ENCODE measurements around the gene ZNF397.
A peak's percentile ranks its signal among the peaks of the same experiment; 100 is the strongest.
"Not testable (repeated sequence)": the region's sequence is repeated elsewhere in the genome, so short reads cannot be mapped to it uniquely, and the experiment has no call there.

Gene ZNF397

DNA sequence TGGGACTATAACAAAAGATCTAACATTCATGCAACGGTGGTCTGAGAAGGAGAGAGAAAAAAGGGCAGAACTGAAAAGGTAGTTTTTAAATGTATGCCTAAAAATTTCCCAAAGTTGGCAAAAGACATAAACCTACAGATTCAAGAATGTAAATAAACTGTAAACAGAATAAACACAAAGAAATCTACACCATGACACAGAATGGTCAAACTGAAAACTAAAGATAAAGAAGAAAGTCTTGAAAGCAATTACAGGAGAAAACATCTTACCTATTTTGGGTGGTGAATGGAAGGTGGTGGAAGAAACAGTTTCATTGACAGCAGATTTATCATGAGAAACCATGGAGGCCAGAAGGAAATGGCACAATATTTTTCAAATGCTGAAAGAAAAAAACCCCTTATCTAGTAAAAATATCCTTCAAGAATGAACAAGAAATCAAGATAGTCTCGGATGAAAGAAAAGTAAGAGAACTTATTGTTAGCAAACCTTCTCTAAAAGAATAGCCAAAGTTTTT lies 35.6 kb upstream of the ZNF397 start:
- TF ChIP-seq ARNTL (CRISPR knock-in tag; IDR thresholded peaks at IDR 0.05; ENCODE audit: borderline replicate concordance, low read depth) (no peak), ZNF8 (CRISPR knock-in tag; IDR thresholded peaks at IDR 0.05) (peak; percentile 35; the same call in 1 of the 2 replicates)
- ATAC-seq: no peak

DNA sequence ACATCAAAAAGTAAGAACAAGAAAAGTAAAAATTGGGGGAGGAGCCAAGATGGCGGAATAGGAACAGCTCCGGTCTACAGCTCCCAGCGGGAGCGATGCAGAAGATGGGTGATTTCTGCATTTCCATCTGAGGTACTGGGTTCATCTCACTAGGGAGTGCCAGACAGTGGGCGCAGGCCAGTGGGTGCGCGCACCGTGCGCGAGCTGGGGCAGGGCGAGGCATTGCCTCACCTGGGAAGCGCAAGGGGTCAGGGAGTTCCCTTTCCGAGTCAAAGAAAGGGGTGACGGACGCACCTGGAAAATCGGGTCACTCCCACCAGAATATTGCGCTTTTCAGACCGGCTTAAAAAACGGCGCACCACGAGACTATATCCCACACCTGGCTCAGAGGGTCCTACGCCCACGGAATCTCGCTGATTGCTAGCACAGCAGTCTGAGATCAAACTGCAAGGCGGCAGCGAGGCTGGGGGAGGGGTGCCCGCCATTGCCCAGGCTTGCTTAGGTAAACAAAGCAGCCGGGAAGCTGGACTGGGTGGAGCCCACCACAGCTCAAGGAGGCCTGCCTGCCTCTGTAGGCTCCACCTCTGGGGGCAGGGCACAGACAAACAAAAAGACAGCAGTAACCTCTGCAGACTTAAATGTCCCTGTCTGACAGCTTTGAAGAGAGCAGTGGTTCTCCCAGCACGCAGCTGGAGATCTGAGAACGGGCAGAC lies 34.9 kb upstream of the ZNF397 start:
- ATAC-seq: not testable (repeated sequence)

DNA sequence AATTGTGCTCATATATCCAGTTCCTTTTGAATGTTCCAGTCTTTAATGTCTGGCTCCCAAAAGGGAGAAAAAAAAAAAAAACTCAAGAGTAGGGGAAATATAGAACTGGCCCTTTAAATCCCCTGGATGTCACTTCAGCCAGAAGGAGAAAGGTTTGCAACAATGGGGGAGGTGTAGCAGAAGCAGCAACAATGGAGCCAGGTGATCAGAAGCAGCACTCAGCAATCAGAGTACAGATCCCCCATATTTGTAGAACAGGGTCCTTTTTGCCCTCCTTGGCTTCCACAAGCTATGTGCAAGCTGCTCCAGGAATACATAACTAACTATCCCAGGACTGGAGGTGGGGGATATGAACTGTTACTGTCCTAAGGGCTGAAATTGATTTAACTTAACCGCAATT lies 25.8 kb upstream of the ZNF397 start:
- ATAC-seq: no peak
- no peak for TF ChIP-seq ZFP3 (CRISPR knock-in tag; IDR thresholded peaks at IDR 0.05)

DNA sequence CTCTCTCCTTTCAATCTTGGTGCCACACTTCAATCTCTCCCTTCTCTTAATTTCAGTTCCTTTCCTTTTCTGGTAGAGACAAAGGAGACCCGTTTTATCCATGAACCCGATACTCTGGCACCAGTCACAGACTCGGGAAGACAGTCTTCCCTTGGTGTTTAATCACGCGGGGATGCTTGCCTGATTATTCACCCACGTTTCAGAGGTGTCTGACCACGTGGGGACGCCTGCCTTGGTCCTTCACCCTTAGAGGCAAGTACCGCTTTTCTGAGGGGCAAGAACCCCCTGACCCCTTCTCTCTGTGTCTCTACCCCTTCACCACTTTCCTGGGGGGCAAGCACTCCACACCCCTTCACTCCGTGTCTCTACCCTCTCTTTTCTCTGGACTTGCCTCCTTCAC lies 24.2 kb upstream of the ZNF397 start:
- not testable (repeated sequence) for ATAC-seq

DNA sequence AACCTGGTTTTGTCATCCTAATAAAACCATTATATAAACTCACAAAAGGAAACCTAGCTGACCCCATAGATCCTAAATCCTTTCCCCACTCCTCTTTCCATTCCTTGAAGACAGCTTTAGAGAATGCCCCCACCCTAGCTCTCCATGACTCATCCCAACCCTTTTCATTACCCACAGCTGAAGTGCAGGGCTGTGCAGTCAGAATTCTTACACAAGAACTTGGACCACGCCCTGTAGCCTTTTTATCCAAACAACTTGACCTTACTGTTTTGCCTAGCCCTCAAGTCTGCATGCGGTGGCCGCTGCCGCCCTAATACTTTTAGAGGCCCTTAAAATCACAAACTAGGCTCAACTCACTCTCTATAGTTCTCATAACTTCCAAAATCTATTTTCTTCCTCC lies 21.5 kb upstream of the ZNF397 start:
- not testable (repeated sequence) for ATAC-seq

DNA sequence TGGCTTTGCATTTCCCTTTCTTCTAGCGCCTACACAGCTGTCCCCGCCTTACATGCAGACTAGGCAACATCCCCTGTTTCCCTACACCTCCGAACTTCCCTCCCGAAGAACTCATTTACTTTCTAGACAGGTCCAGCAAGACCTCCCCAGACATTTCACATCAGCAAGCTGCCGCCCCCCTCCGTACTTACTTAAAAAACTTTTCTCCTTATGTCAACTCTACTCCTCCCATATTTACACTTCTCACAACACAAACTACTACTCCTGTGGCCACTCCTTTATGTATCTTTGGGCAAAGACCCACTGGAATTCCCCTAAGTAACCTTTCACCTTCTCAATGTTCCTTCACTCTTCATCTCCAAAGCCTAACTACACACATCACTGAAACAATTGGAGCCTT lies 20.4 kb upstream of the ZNF397 start:
- TF ChIP-seq BACH2 (CRISPR knock-in tag; IDR thresholded peaks at IDR 0.05; ENCODE audit: borderline replicate concordance) (no peak), ZFP3 (CRISPR knock-in tag; IDR thresholded peaks at IDR 0.05) (no peak), TCF4 (CRISPR knock-in tag; IDR thresholded peaks at IDR 0.05; ENCODE audit: borderline replicate concordance) (no peak), ZNF565 (CRISPR knock-in tag; conservative IDR thresholded peaks at IDR 0.05; ENCODE audit: low read depth) (no peak), ESRRG (CRISPR knock-in tag; IDR thresholded peaks at IDR 0.05) (no peak), ISL1 (CRISPR knock-in tag; IDR thresholded peaks at IDR 0.05) (no peak), ZC3H10 (CRISPR knock-in tag; IDR thresholded peaks at IDR 0.05) (no peak), ZNF70 (CRISPR knock-in tag; IDR thresholded peaks at IDR 0.05) (no peak), RARB (CRISPR knock-in tag; IDR thresholded peaks at IDR 0.05) (no peak), CSDC2 (CRISPR knock-in tag; IDR thresholded peaks at IDR 0.05) (no peak), GLIS3 (CRISPR knock-in tag; IDR thresholded peaks at IDR 0.05) (no peak)
- TF ChIP-seq, protein P1, sequence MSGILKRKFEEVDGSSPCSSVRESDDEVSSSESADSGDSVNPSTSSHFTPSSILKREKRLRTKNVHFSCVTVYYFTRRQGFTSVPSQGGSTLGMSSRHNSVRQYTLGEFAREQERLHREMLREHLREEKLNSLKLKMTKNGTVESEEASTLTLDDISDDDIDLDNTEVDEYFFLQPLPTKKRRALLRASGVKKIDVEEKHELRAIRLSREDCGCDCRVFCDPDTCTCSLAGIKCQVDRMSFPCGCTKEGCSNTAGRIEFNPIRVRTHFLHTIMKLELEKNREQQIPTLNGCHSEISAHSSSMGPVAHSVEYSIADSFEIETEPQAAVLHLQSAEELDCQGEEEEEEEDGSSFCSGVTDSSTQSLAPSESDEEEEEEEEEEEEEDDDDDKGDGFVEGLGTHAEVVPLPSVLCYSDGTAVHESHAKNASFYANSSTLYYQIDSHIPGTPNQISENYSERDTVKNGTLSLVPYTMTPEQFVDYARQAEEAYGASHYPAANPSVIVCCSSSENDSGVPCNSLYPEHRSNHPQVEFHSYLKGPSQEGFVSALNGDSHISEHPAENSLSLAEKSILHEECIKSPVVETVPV (CRISPR knock-in tag; IDR thresholded peaks at IDR 0.05): no peak
- TF ChIP-seq, protein P2, sequence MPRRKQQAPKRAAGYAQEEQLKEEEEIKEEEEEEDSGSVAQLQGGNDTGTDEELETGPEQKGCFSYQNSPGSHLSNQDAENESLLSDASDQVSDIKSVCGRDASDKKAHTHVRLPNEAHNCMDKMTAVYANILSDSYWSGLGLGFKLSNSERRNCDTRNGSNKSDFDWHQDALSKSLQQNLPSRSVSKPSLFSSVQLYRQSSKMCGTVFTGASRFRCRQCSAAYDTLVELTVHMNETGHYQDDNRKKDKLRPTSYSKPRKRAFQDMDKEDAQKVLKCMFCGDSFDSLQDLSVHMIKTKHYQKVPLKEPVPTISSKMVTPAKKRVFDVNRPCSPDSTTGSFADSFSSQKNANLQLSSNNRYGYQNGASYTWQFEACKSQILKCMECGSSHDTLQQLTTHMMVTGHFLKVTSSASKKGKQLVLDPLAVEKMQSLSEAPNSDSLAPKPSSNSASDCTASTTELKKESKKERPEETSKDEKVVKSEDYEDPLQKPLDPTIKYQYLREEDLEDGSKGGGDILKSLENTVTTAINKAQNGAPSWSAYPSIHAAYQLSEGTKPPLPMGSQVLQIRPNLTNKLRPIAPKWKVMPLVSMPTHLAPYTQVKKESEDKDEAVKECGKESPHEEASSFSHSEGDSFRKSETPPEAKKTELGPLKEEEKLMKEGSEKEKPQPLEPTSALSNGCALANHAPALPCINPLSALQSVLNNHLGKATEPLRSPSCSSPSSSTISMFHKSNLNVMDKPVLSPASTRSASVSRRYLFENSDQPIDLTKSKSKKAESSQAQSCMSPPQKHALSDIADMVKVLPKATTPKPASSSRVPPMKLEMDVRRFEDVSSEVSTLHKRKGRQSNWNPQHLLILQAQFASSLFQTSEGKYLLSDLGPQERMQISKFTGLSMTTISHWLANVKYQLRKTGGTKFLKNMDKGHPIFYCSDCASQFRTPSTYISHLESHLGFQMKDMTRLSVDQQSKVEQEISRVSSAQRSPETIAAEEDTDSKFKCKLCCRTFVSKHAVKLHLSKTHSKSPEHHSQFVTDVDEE (CRISPR knock-in tag; IDR thresholded peaks at IDR 0.05): no peak
- TF ChIP-seq, protein P3, sequence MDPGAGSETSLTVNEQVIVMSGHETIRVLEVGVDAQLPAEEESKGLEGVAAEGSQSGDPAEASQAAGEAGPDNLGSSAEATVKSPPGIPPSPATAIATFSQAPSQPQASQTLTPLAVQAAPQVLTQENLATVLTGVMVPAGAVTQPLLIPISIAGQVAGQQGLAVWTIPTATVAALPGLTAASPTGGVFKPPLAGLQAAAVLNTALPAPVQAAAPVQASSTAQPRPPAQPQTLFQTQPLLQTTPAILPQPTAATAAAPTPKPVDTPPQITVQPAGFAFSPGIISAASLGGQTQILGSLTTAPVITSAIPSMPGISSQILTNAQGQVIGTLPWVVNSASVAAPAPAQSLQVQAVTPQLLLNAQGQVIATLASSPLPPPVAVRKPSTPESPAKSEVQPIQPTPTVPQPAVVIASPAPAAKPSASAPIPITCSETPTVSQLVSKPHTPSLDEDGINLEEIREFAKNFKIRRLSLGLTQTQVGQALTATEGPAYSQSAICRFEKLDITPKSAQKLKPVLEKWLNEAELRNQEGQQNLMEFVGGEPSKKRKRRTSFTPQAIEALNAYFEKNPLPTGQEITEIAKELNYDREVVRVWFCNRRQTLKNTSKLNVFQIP (CRISPR knock-in tag; IDR thresholded peaks at IDR 0.05; ENCODE audit: borderline replicate concordance, low read depth): no peak
- TF ChIP-seq, protein P4, sequence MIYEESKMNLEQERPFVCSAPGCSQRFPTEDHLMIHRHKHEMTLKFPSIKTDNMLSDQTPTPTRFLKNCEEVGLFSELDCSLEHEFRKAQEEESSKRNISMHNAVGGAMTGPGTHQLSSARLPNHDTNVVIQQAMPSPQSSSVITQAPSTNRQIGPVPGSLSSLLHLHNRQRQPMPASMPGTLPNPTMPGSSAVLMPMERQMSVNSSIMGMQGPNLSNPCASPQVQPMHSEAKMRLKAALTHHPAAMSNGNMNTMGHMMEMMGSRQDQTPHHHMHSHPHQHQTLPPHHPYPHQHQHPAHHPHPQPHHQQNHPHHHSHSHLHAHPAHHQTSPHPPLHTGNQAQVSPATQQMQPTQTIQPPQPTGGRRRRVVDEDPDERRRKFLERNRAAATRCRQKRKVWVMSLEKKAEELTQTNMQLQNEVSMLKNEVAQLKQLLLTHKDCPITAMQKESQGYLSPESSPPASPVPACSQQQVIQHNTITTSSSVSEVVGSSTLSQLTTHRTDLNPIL (CRISPR knock-in tag; IDR thresholded peaks at IDR 0.05; ENCODE audit: low read depth): no peak
- ATAC-seq: no peak

Data from SK-N-SH treated with all-trans-retinoic acid at 6 μM for 48 hours (cell line).